Erythroblast (primary cell): Measurements from ENCODE around the gene SDK2.

Source experiments
- GATA1 ChIP-seq: IDR thresholded peaks from 2 replicates; pipeline ENCODE4 v1.6.1; 2011; ENCODE audit warnings: low read depth, mild to moderate bottlenecking, control low read depth, low read length, moderate library complexity
- POLR2A ChIP-seq: IDR thresholded peaks from 2 replicates; pipeline ENCODE4 v1.6.1; 2011; ENCODE audit warnings: mild to moderate bottlenecking, low read length

GRCh38 chr17:73288534-73289302, 355.5 kb downstream of the SDK2 start:
- TF ChIP-seq POLR2A (no peak), GATA1 (no peak)
